Islet of Langerhans (tissue), 1 donor: ENCODE results near the gene DUSP28.
"Not testable (repeated sequence)": the region's sequence is repeated elsewhere in the genome, so short reads cannot be mapped to it uniquely, and the experiment has no call there.

Experiments used
- FAIRE-seq: peaks from one replicate; lab custom pipeline; 2011; peaks lifted over from hg19 to GRCh38; lab: Jason Lieb, UNC

The DUSP28 gene

GRCh38 chr2:240560480-240561324, 545 bp downstream of the DUSP28 start:
- FAIRE-seq = no peak

GRCh38 chr2:240561325-240561971, 1.3 kb downstream of the DUSP28 start:
- FAIRE-seq = peak; percentile 58

- FAIRE-seq = not testable (repeated sequence)
These were observed 3.1 kb downstream of the DUSP28 start for GRCh38 chr2:240563231-240563630.

- no peak for FAIRE-seq
These were observed 3.9 kb downstream of the DUSP28 start for GRCh38 chr2:240563951-240564560.

- no peak for FAIRE-seq
These were observed 4.6 kb downstream of the DUSP28 start for GRCh38 chr2:240564561-240565332.

GRCh38 chr2:240565333-240566202, 5.4 kb downstream of the DUSP28 start:
- no peak for FAIRE-seq

- FAIRE-seq = no peak
These were observed 6.3 kb downstream of the DUSP28 start for GRCh38 chr2:240566203-240567136.

GRCh38 chr2:240567137-240567871, 7.1 kb downstream of the DUSP28 start:
- no peak for FAIRE-seq

GRCh38 chr2:240567872-240568677, 7.9 kb downstream of the DUSP28 start, which contains the start of gene RNPEPL1:
TSS of gene RNPEPL1 (plus strand) at chr2:240568484. CDS start at chr2:240568587, 103 bp downstream.
- no peak for FAIRE-seq

- no peak for FAIRE-seq
These were observed 8.7 kb downstream of the DUSP28 start for GRCh38 chr2:240568678-240569522.

- FAIRE-seq = no peak
These were observed 9.4 kb downstream of the DUSP28 start for GRCh38 chr2:240569523-240569997.

- no peak for FAIRE-seq
These were observed 9.9 kb downstream of the DUSP28 start for GRCh38 chr2:240569998-240570530.

GRCh38 chr2:240570531-240571313, 10.6 kb downstream of the DUSP28 start:
- FAIRE-seq = no peak

- FAIRE-seq = no peak
These were observed 11.3 kb downstream of the DUSP28 start for GRCh38 chr2:240571314-240571973.

GRCh38 chr2:240572141-240573031, 12.2 kb downstream of the DUSP28 start:
- FAIRE-seq = no peak
